Measurements from ENCODE around the gene CDH4.

- no peak for TF ChIP-seq POLR2A (IDR thresholded peaks at IDR 0.05)
- no peak for TF ChIP-seq CTCF (IDR thresholded peaks at IDR 0.05 in 8 of 11, conservative IDR thresholded peaks at IDR 0.05 in 3 of 11)
Measured at GRCh38 chr20:61371501-61372136, 119.6 kb downstream of the CDH4 start.
